ENCODE data around the gene SCAF4.

Gene SCAF4

GRCh38 chr21:31698461-31698860 is 33.5 kb downstream of the SCAF4 start:
- no peak overlapping the region for H3K27ac ChIP-seq (ENCODE audit: low read depth, low read length)
- no peaks in the 10 kb centered on the region for H3K4me1 ChIP-seq (ENCODE audit: control insufficient read depth in 1 of 2, insufficient read depth in 2 of 2, low read length in 2 of 2)
- H3K9me3 ChIP-seq (ENCODE audit: control insufficient read depth in 1 of 2, low read length in 2 of 2) = no peaks in the 10 kb centered on the region
- H3K36me3 ChIP-seq (ENCODE audit: control insufficient read depth in 1 of 2, insufficient read depth in 2 of 2, low read length in 2 of 2) = peaks cover 31 to 77% of the 10 kb centered on the region in 2 donors
- H3K27me3 ChIP-seq (ENCODE audit: control insufficient read depth in 1 of 2, insufficient read depth in 2 of 2, low read length in 2 of 2) = no peaks in the 10 kb centered on the region
- no peak overlapping the region for H3K9ac ChIP-seq (ENCODE audit: low read depth in 1 of 2, low read length in 2 of 2)
- no peak overlapping the region for H3K4me3 ChIP-seq (ENCODE audit: low read depth in 1 of 2, low read length in 2 of 2)

- no peak overlapping the region for H3K9ac ChIP-seq (ENCODE audit: low read depth in 1 of 2, low read length in 2 of 2)
- no peaks in the 10 kb centered on the region for H3K4me1 ChIP-seq (ENCODE audit: control insufficient read depth in 1 of 2, insufficient read depth in 2 of 2, low read length in 2 of 2)
- H3K27ac ChIP-seq (ENCODE audit: low read depth, low read length) = no peak overlapping the region
- H3K36me3 ChIP-seq (ENCODE audit: control insufficient read depth in 1 of 2, insufficient read depth in 2 of 2, low read length in 2 of 2) = peaks cover 39 to 81% of the 10 kb centered on the region in 2 donors
- H3K4me3 ChIP-seq (ENCODE audit: low read depth in 1 of 2, low read length in 2 of 2) = no peak overlapping the region
- H3K9me3 ChIP-seq (ENCODE audit: control insufficient read depth in 1 of 2, low read length in 2 of 2) = no peaks in the 10 kb centered on the region
- no peaks in the 10 kb centered on the region for H3K27me3 ChIP-seq (ENCODE audit: control insufficient read depth in 1 of 2, insufficient read depth in 2 of 2, low read length in 2 of 2)
These were observed 35.5 kb downstream of the SCAF4 start for GRCh38 chr21:31696424-31696823.

- H3K9ac ChIP-seq (ENCODE audit: low read depth in 1 of 2, low read length in 2 of 2) = no peak overlapping the region
- no peaks in the 10 kb centered on the region for H3K9me3 ChIP-seq (ENCODE audit: control insufficient read depth in 1 of 2, low read length in 2 of 2)
- no peak overlapping the region for H3K27ac ChIP-seq (ENCODE audit: low read depth, low read length)
- H3K36me3 ChIP-seq (ENCODE audit: control insufficient read depth in 1 of 2, insufficient read depth in 2 of 2, low read length in 2 of 2) = peaks cover 48 to 88% of the 10 kb centered on the region in 2 donors
- H3K27me3 ChIP-seq (ENCODE audit: control insufficient read depth in 1 of 2, insufficient read depth in 2 of 2, low read length in 2 of 2) = no peaks in the 10 kb centered on the region
- no peak overlapping the region for H3K4me3 ChIP-seq (ENCODE audit: low read depth in 1 of 2, low read length in 2 of 2)
- no peaks in the 10 kb centered on the region for H3K4me1 ChIP-seq (ENCODE audit: control insufficient read depth in 1 of 2, insufficient read depth in 2 of 2, low read length in 2 of 2)
These were observed 38.7 kb downstream of the SCAF4 start for GRCh38 chr21:31693222-31693621.

GRCh38 chr21:31688603-31689368 is 43.1 kb downstream of the SCAF4 start:
- no peak overlapping the region for H3K9ac ChIP-seq (ENCODE audit: low read depth in 1 of 2, low read length in 2 of 2)
- H3K27me3 ChIP-seq (ENCODE audit: control insufficient read depth in 1 of 2, insufficient read depth in 2 of 2, low read length in 2 of 2) = no peaks in the 10 kb centered on the region
- no peak overlapping the region for H3K27ac ChIP-seq (ENCODE audit: low read depth, low read length)
- H3K36me3 ChIP-seq (ENCODE audit: control insufficient read depth in 1 of 2, insufficient read depth in 2 of 2, low read length in 2 of 2) = peaks cover 56 to 89% of the 10 kb centered on the region in 2 donors
- H3K9me3 ChIP-seq (ENCODE audit: control insufficient read depth in 1 of 2, low read length in 2 of 2) = no peaks in the 10 kb centered on the region
- H3K4me1 ChIP-seq (ENCODE audit: control insufficient read depth in 1 of 2, insufficient read depth in 2 of 2, low read length in 2 of 2) = no peaks in the 10 kb centered on the region
- no peak overlapping the region for H3K4me3 ChIP-seq (ENCODE audit: low read depth in 1 of 2, low read length in 2 of 2)

- Histone ChIP-seq H3K27me3 (ENCODE audit: control insufficient read depth in 1 of 2, insufficient read depth in 2 of 2, low read length in 2 of 2) (no peaks in the 10 kb centered on the region), H3K36me3 (ENCODE audit: control insufficient read depth in 1 of 2, insufficient read depth in 2 of 2, low read length in 2 of 2) (peaks cover 44 to 87% of the 10 kb centered on the region in 2 donors), H3K9ac (ENCODE audit: low read depth in 1 of 2, low read length in 2 of 2) (no peak overlapping the region), H3K4me3 (ENCODE audit: low read depth in 1 of 2, low read length in 2 of 2) (no peak overlapping the region), H3K4me1 (ENCODE audit: control insufficient read depth in 1 of 2, insufficient read depth in 2 of 2, low read length in 2 of 2) (no peaks in the 10 kb centered on the region), H3K27ac (ENCODE audit: low read depth, low read length) (no peak overlapping the region), H3K9me3 (ENCODE audit: control insufficient read depth in 1 of 2, low read length in 2 of 2) (no peaks in the 10 kb centered on the region)
These were observed 44.8 kb downstream of the SCAF4 start for GRCh38 chr21:31687108-31687507.

GRCh38 chr21:31686272-31686915 is 45.5 kb downstream of the SCAF4 start:
- Histone ChIP-seq H3K27me3 (ENCODE audit: control insufficient read depth in 1 of 2, insufficient read depth in 2 of 2, low read length in 2 of 2) (no peaks in the 10 kb centered on the region), H3K4me1 (ENCODE audit: control insufficient read depth in 1 of 2, insufficient read depth in 2 of 2, low read length in 2 of 2) (no peaks in the 10 kb centered on the region), H3K27ac (ENCODE audit: low read depth, low read length) (no peak overlapping the region), H3K4me3 (ENCODE audit: low read depth in 1 of 2, low read length in 2 of 2) (no peak overlapping the region), H3K9me3 (ENCODE audit: control insufficient read depth in 1 of 2, low read length in 2 of 2) (no peaks in the 10 kb centered on the region), H3K9ac (ENCODE audit: low read depth in 1 of 2, low read length in 2 of 2) (no peak overlapping the region), H3K36me3 (ENCODE audit: control insufficient read depth in 1 of 2, insufficient read depth in 2 of 2, low read length in 2 of 2) (peaks cover 42 to 81% of the 10 kb centered on the region in 2 donors)

- Histone ChIP-seq H3K36me3 (ENCODE audit: control insufficient read depth in 1 of 2, insufficient read depth in 2 of 2, low read length in 2 of 2) (peaks cover 36 to 74% of the 10 kb centered on the region in 2 donors), H3K9ac (ENCODE audit: low read depth in 1 of 2, low read length in 2 of 2) (no peak overlapping the region), H3K4me3 (ENCODE audit: low read depth in 1 of 2, low read length in 2 of 2) (no peak overlapping the region)
These were observed 47.0 kb downstream of the SCAF4 start for GRCh38 chr21:31684918-31685317.

GRCh38 chr21:31683029-31683428 is 48.9 kb downstream of the SCAF4 start:
- peaks cover 32 to 56% of the 10 kb centered on the region in 2 donors for H3K36me3 ChIP-seq (ENCODE audit: control insufficient read depth in 1 of 2, insufficient read depth in 2 of 2, low read length in 2 of 2)
- H3K4me3 ChIP-seq (ENCODE audit: low read depth in 1 of 2, low read length in 2 of 2) = no peak overlapping the region
- H3K27me3 ChIP-seq (ENCODE audit: control insufficient read depth in 1 of 2, insufficient read depth in 2 of 2, low read length in 2 of 2) = no peaks in the 10 kb centered on the region
- no peaks in the 10 kb centered on the region for H3K9me3 ChIP-seq (ENCODE audit: control insufficient read depth in 1 of 2, low read length in 2 of 2)
- H3K4me1 ChIP-seq (ENCODE audit: control insufficient read depth in 1 of 2, insufficient read depth in 2 of 2, low read length in 2 of 2) = no peaks in the 10 kb centered on the region
- H3K9ac ChIP-seq (ENCODE audit: low read depth in 1 of 2, low read length in 2 of 2) = no peak overlapping the region
- no peak overlapping the region for H3K27ac ChIP-seq (ENCODE audit: low read depth, low read length)

More at GRCh38 chr21:31684918-31685317, 47.0 kb downstream of the SCAF4 start:
- Histone ChIP-seq H3K4me1 (ENCODE audit: control insufficient read depth in 1 of 2, insufficient read depth in 2 of 2, low read length in 2 of 2) (no peaks in the 10 kb centered on the region), H3K27me3 (ENCODE audit: control insufficient read depth in 1 of 2, insufficient read depth in 2 of 2, low read length in 2 of 2) (no peaks in the 10 kb centered on the region), H3K9me3 (ENCODE audit: control insufficient read depth in 1 of 2, low read length in 2 of 2) (no peaks in the 10 kb centered on the region), H3K27ac (ENCODE audit: low read depth, low read length) (no peak overlapping the region)

- no peak overlapping the region for H3K4me3 ChIP-seq (ENCODE audit: low read depth in 1 of 2, low read length in 2 of 2)
- H3K36me3 ChIP-seq (ENCODE audit: control insufficient read depth in 1 of 2, insufficient read depth in 2 of 2, low read length in 2 of 2) = peaks cover 29 to 53% of the 10 kb centered on the region in 2 donors
- no peak overlapping the region for H3K9ac ChIP-seq (ENCODE audit: low read depth in 1 of 2, low read length in 2 of 2)
- H3K9me3 ChIP-seq (ENCODE audit: control insufficient read depth in 1 of 2, low read length in 2 of 2) = no peaks in the 10 kb centered on the region
- H3K4me1 ChIP-seq (ENCODE audit: control insufficient read depth in 1 of 2, insufficient read depth in 2 of 2, low read length in 2 of 2) = no peaks in the 10 kb centered on the region
- no peak overlapping the region for H3K27ac ChIP-seq (ENCODE audit: low read depth, low read length)
- H3K27me3 ChIP-seq (ENCODE audit: control insufficient read depth in 1 of 2, insufficient read depth in 2 of 2, low read length in 2 of 2) = no peaks in the 10 kb centered on the region
These were observed 49.3 kb downstream of the SCAF4 start for GRCh38 chr21:31682620-31683019.

GRCh38 chr21:31678478-31678877 is 53.4 kb downstream of the SCAF4 start:
- Histone ChIP-seq H3K4me3 (ENCODE audit: low read depth in 1 of 2, low read length in 2 of 2) (no peak overlapping the region), H3K9ac (ENCODE audit: low read depth in 1 of 2, low read length in 2 of 2) (no peak overlapping the region), H3K4me1 (ENCODE audit: control insufficient read depth in 1 of 2, insufficient read depth in 2 of 2, low read length in 2 of 2) (peaks cover 0 to 11% of the 10 kb centered on the region in 2 donors), H3K27ac (ENCODE audit: low read depth, low read length) (no peak overlapping the region), H3K27me3 (ENCODE audit: control insufficient read depth in 1 of 2, insufficient read depth in 2 of 2, low read length in 2 of 2) (no peaks in the 10 kb centered on the region), H3K36me3 (ENCODE audit: control insufficient read depth in 1 of 2, insufficient read depth in 2 of 2, low read length in 2 of 2) (peaks cover 4 to 18% of the 10 kb centered on the region in 2 donors), H3K9me3 (ENCODE audit: control insufficient read depth in 1 of 2, low read length in 2 of 2) (no peaks in the 10 kb centered on the region)
